ENCODE data around the gene SARM1.

The SARM1 gene

GRCh38 chr17:28340374-28340773 is 31.1 kb upstream of the SARM1 start:
- no peak overlapping the region for H3K4me3 ChIP-seq (ENCODE audit: low read depth, low read length)

GRCh38 chr17:28341516-28341915 is 30.0 kb upstream of the SARM1 start:
- in situ Hi-C loops (cut with HindIII; ENCODE audit: low sequenced_read_pairs), result no loop called here
- no peak for TF ChIP-seq CTCF (IDR thresholded peaks at IDR 0.05; ENCODE audit: low read depth, low read length)
- no peak for DNase-seq (ENCODE audit: low read depth, low spot score)

More at GRCh38 chr17:28340374-28340773, 31.1 kb upstream of the SARM1 start:
- no peak for TF ChIP-seq CTCF (IDR thresholded peaks at IDR 0.05; ENCODE audit: low read depth, low read length)
- DNase-seq (ENCODE audit: low read depth, low spot score), result no peak
- in situ Hi-C loops (cut with HindIII; ENCODE audit: low sequenced_read_pairs), result no loop called here

GRCh38 chr17:28342313-28342712 is 29.2 kb upstream of the SARM1 start:
- H3K4me3 ChIP-seq (ENCODE audit: low read depth, low read length), result no peak overlapping the region
- no peak for TF ChIP-seq CTCF (IDR thresholded peaks at IDR 0.05; ENCODE audit: low read depth, low read length)
- in situ Hi-C loops (cut with HindIII; ENCODE audit: low sequenced_read_pairs), result no loop called here
- DNase-seq (ENCODE audit: low read depth, low spot score), result no peak

More at GRCh38 chr17:28341516-28341915, 30.0 kb upstream of the SARM1 start:
- no peak overlapping the region for H3K4me3 ChIP-seq (ENCODE audit: low read depth, low read length)

- in situ Hi-C loops (cut with HindIII; ENCODE audit: low sequenced_read_pairs), result no loop called here
- TF ChIP-seq CTCF (IDR thresholded peaks at IDR 0.05; ENCODE audit: low read depth, low read length), result no peak
- DNase-seq (ENCODE audit: low read depth, low spot score), result no peak
- no peak overlapping the region for H3K4me3 ChIP-seq (ENCODE audit: low read depth, low read length)
Measured at GRCh38 chr17:28343491-28343932, 28.0 kb upstream of the SARM1 start.

- no peak overlapping the region for H3K4me3 ChIP-seq (ENCODE audit: low read depth, low read length)
- TF ChIP-seq CTCF (IDR thresholded peaks at IDR 0.05; ENCODE audit: low read depth, low read length), result no peak
- in situ Hi-C loops (cut with HindIII; ENCODE audit: low sequenced_read_pairs), result no loop called here
- no peak for DNase-seq (ENCODE audit: low read depth, low spot score)
Measured at GRCh38 chr17:28344011-28344410, 27.5 kb upstream of the SARM1 start.

- in situ Hi-C loops (cut with HindIII; ENCODE audit: low sequenced_read_pairs), result no loop called here
- TF ChIP-seq CTCF (IDR thresholded peaks at IDR 0.05; ENCODE audit: low read depth, low read length), result no peak
- H3K4me3 ChIP-seq (ENCODE audit: low read depth, low read length), result no peak overlapping the region
- DNase-seq (ENCODE audit: low read depth, low spot score), result no peak
Measured at GRCh38 chr17:28344435-28344901, 27.0 kb upstream of the SARM1 start.
